K562 (cell line): Measurements from ENCODE around the gene ADAMTS10.

ENCODE experiments used
- CTCF ChIP-seq, 3 experiments: IDR thresholded peaks in 2 of 3; conservative IDR thresholded peaks in 1 of 3; 2 replicates each; pipeline ENCODE4 v1.5.1; 2011 to 2012; ENCODE audit warnings: low read length in 3 of 3, mild to moderate bottlenecking in 3 of 3, control low read depth in 2 of 3, improper control_type of control experiment in 1 of 3, inconsistent platforms in 1 of 3, low read depth in 1 of 3, mixed read lengths in 1 of 3, moderate library complexity in 1 of 3; ENCODE audit not compliant: insufficient read depth in 2 of 3
- FOXK1 ChIP-seq: sonication (generic); formaldehyde crosslinking; IDR thresholded peaks from 2 replicates; pipeline ENCODE4 v1.8.0; 2022; ENCODE audit warnings: missing genetic modification reagents, mild to moderate bottlenecking, borderline replicate concordance
- JUN ChIP-seq, 2 experiments: sonication (generic) in 1 of 2; formaldehyde crosslinking in 1 of 2; IDR thresholded peaks; 2 replicates each; pipeline versions ENCODE4 v1.6.1 to v1.8.0; 2012 to 2022; ENCODE audit warnings: borderline replicate concordance in 2 of 2, mild to moderate bottlenecking in 2 of 2, improper control_type of control experiment in 1 of 2, low read depth in 1 of 2, low read length in 1 of 2, missing genetic modification reagents in 1 of 2
- LARP7 ChIP-seq: fragments of 450-650 bp; IDR thresholded peaks from 2 replicates; pipeline ENCODE4 v1.6.1; 2016
- MECOM ChIP-seq: fragments of 250-450 bp; sonication (Bioruptor Pico); IDR thresholded peaks from 2 replicates; pipeline ENCODE4 v1.8.0; 2022; ENCODE audit warnings: inconsistent platforms
- POLR2A ChIP-seq: fragments of 450-650 bp; conservative IDR thresholded peaks from 2 replicates; pipeline ENCODE4 v1.6.1; 2016
- PTBP1 ChIP-seq: fragments of 200-400 bp; formaldehyde crosslinking; IDR thresholded peaks from 2 replicates; pipeline ENCODE4 v1.6.1; 2017; ENCODE audit warnings: low read depth, low read length
- RBM22 ChIP-seq: fragments of 200-400 bp; formaldehyde crosslinking; IDR thresholded peaks from 2 replicates; pipeline ENCODE4 v1.6.1; 2018; ENCODE audit warnings: low read length, low read depth; ENCODE audit not compliant: poor library complexity, severe bottlenecking
- YY1 ChIP-seq, 3 experiments: IDR thresholded peaks; 2 replicates each; pipeline ENCODE4 v1.6.1; 2011; ENCODE audit warnings: low read length in 2 of 3, mild to moderate bottlenecking in 2 of 3, moderate library complexity in 2 of 3, borderline replicate concordance in 1 of 3, control low read depth in 1 of 3, low read depth in 1 of 3; ENCODE audit not compliant: insufficient read depth in 3 of 3, insufficient replicate concordance in 2 of 3, control insufficient read depth in 1 of 3, insufficient read length in 1 of 3; ENCODE audit errors: extremely low read depth in 1 of 3
- ZNF644 ChIP-seq: fragments of 200-800 bp; sonication (Bioruptor generic); IDR thresholded peaks from 2 replicates; pipeline ENCODE4 v1.6.1; 2016; ENCODE audit warnings: low read depth, missing genetic modification characterization, missing compliant biosample characterization
- TF ChIP-seq, protein P1 (sequence below): fragments of 450-650 bp; IDR thresholded peaks from 2 replicates; pipeline ENCODE4 v1.6.1; 2018; ENCODE audit warnings: mild to moderate bottlenecking, low read depth; ENCODE audit not compliant: partially characterized antibody
- TF ChIP-seq, protein P2 (sequence below), 2 experiments: fragments of 450-650 bp; conservative IDR thresholded peaks; 2 replicates each; pipeline ENCODE4 v1.6.1; 2017; ENCODE audit warnings: mild to moderate bottlenecking in 2 of 2, moderate library complexity in 2 of 2
- TF ChIP-seq, protein P3 (sequence below): IDR thresholded peaks from 3 replicates; pipeline ENCODE4 v1.6.1; 2011; ENCODE audit warnings: borderline replicate concordance, mild to moderate bottlenecking, moderate library complexity; ENCODE audit not compliant: insufficient read length; ENCODE audit errors: extremely low read depth

- TF ChIP-seq, protein P1, sequence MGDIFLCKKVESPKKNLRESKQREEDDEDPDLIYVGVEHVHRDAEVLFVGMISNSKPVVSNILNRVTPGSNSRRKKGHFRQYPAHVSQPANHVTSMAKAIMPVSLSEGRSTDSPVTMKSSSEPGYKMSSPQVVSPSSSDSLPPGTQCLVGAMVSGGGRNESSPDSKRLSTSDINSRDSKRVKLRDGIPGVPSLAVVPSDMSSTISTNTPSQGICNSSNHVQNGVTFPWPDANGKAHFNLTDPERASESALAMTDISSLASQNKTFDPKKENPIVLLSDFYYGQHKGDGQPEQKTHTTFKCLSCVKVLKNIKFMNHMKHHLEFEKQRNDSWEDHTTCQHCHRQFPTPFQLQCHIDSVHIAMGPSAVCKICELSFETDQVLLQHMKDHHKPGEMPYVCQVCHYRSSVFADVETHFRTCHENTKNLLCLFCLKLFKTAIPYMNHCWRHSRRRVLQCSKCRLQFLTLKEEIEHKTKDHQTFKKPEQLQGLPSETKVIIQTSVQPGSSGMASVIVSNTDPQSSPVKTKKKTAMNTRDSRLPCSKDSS = no peak
- TF ChIP-seq YY1 (IDR thresholded peaks at IDR 0.05; ENCODE audit: borderline replicate concordance in 1 of 3, control insufficient read depth in 1 of 3, extremely low read depth in 1 of 3, insufficient read depth in 3 of 3, insufficient read length in 1 of 3, insufficient replicate concordance in 2 of 3, low read depth in 1 of 3, low read length in 2 of 3) (no peak), JUN (IDR thresholded peaks at IDR 0.05; ENCODE audit: borderline replicate concordance, low read depth, low read length) (no peak), JUN (CRISPR knock-in tag; IDR thresholded peaks at IDR 0.05; ENCODE audit: borderline replicate concordance) (no peak), PTBP1 (no peak), RBM22 (no peak), ZNF644 (tag) (no peak), CTCF (IDR thresholded peaks at IDR 0.05 in 2 of 3, conservative IDR thresholded peaks at IDR 0.05 in 1 of 3; ENCODE audit: insufficient read depth in 2 of 3, low read depth in 1 of 3, low read length in 3 of 3) (no peak), FOXK1 (CRISPR knock-in tag) (no peak), POLR2A (no peak), MECOM (CRISPR knock-in tag) (no peak), LARP7 (no peak)
- TF ChIP-seq, protein P2, sequence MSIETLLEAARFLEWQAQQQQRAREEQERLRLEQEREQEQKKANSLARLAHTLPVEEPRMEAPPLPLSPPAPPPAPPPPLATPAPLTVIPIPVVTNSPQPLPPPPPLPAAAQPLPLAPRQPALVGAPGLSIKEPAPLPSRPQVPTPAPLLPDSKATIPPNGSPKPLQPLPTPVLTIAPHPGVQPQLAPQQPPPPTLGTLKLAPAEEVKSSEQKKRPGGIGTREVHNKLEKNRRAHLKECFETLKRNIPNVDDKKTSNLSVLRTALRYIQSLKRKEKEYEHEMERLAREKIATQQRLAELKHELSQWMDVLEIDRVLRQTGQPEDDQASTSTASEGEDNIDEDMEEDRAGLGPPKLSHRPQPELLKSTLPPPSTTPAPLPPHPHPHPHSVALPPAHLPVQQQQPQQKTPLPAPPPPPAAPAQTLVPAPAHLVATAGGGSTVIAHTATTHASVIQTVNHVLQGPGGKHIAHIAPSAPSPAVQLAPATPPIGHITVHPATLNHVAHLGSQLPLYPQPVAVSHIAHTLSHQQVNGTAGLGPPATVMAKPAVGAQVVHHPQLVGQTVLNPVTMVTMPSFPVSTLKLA (conservative IDR thresholded peaks at IDR 0.05) = no peak
- TF ChIP-seq, protein P3, sequence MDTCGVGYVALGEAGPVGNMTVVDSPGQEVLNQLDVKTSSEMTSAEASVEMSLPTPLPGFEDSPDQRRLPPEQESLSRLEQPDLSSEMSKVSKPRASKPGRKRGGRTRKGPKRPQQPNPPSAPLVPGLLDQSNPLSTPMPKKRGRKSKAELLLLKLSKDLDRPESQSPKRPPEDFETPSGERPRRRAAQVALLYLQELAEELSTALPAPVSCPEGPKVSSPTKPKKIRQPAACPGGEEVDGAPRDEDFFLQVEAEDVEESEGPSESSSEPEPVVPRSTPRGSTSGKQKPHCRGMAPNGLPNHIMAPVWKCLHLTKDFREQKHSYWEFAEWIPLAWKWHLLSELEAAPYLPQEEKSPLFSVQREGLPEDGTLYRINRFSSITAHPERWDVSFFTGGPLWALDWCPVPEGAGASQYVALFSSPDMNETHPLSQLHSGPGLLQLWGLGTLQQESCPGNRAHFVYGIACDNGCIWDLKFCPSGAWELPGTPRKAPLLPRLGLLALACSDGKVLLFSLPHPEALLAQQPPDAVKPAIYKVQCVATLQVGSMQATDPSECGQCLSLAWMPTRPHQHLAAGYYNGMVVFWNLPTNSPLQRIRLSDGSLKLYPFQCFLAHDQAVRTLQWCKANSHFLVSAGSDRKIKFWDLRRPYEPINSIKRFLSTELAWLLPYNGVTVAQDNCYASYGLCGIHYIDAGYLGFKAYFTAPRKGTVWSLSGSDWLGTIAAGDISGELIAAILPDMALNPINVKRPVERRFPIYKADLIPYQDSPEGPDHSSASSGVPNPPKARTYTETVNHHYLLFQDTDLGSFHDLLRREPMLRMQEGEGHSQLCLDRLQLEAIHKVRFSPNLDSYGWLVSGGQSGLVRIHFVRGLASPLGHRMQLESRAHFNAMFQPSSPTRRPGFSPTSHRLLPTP = no peak
These were observed 43.7 kb downstream of the ADAMTS10 start for GRCh38 chr19:8566855-8567254.
